Tongue (tissue), 2 donors: ENCODE data around the gene ATR. TPM values are rescaled to one million over a fixed set of nuclear protein-coding genes. Genes with fewer than 3 reads are reported as not detected.
"Not testable (repeated sequence)": the region's sequence is repeated elsewhere in the genome, so short reads cannot be mapped to it uniquely, and the experiment has no call there.

ENCODE experiments used
- DNase-seq: peaks from one replicate; pipeline ENCODE4 v3.0.0-alpha.2; 2015
- total RNA-seq: library from RNA; depleted of rRNA; stranded (reverse); fragments of >200 nt; gene quantifications from one replicate; pipeline ENCODE4 v1.2.3, GENCODE V29; 2014

Gene ATR
- 28.8 TPM for total RNA-seq

DNA sequence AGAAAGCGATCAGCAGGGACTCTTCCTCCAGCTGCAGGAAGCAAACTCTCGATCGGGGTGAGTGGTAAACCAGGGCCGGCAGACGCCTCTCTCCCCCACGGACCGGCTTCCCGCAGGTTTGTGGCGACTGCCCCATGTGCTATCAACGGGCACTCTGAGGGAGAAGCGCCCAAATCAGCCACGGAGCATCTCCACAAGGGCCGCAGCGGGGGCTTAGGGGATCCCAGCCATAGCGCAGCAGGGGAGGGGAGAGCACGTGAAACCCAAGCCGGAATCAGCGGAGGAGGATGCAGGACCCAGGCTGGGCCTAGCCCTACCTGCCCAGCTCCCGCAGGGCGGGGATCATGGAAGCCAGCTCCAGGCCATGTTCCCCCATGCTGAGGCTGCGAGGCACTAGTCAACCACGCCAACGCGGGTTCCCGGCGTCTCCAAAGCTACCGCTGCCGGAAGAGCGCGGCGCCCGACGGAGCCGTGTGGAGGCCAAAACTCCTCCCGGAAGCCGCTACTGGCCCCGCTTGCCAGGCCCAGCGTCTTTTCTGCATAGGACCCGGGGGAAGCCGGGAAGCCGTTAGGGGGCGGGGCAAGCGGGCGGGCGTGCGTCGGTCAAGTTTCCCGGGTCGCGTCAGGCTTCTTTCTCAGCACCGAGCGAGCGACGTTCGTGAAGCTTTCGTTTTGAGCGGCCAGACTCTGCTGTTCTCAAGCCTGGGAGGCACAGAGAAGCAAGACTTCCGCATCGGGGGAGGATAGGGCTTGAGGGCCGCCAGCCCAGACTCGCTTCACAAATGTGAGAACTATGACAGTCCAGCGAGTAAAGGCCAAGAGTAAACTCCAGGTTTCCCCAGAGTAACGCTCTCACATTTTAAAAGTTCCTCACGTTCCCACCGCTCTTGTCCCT is at the start of gene ATR:
Gene ATR, minus strand, starts transcription at position 405 of the 895 bp plus-strand sequence. Its CDS starts 29 bp downstream, at position 376.
- peak; percentile 99 for DNase-seq

DNA sequence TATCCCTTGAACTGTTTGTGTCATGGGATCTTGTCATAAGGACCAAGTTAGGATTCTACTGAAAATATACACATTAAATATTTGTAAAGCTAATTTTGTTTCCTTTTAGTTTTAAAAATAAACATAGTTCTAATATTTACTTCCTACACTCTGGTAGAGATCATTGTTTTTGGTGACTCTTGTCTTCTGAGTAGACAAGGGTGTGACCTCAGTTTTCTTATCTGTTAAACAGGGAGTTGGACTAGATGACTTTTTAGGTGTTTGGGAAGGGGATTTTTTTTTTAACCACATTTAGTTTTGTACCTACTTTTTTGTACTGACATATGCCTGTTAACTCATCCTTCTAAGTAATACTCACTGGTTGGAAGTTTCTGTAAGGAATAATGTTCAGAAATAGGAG is 48.4 kb upstream of the ATR start:
- no peak for DNase-seq

- no peak for DNase-seq
These were observed 46.6 kb upstream of the ATR start for GRCh38 chr3:142625153-142625440.

DNA sequence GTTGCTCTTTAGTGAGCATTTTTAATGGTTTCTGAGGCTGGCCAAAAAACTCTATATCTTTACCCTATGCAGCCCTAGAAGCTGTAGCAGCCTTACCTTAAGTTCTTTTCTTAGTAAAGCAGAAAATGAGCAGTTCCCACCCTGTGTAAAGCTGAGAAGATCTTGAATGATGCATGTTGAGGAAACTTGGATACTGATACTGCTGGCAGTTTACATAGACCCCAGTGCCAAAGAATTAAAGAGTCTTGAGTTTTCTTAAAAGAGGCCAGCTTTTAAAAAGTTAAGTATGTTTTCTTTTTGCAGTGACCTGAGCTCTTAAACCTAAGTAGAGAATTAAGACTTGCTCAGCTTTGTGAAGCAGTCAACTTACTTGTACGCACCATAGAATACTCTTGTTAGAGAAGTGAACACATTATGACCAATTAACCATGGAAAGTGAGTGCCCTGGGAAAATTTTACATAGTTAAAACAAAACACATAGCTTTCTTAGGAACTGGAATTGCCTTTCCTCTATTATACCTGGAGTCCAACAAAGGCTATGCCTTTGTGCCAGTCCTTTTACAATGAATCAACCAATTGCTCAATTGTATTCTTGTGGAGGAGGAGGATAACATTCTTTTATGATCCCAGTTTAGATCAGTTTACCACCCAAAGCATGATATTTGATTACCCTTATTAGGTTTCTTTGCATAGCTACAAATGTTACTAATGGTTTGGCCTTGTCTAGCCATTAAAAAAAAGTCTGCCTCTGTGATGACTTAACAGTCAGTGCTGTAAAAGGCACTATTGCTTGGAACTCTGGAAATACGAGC is 46.0 kb upstream of the ATR start:
- DNase-seq = peak; percentile 2

- no peak for DNase-seq
These were observed 44.7 kb upstream of the ATR start for GRCh38 chr3:142623194-142623593.

DNA sequence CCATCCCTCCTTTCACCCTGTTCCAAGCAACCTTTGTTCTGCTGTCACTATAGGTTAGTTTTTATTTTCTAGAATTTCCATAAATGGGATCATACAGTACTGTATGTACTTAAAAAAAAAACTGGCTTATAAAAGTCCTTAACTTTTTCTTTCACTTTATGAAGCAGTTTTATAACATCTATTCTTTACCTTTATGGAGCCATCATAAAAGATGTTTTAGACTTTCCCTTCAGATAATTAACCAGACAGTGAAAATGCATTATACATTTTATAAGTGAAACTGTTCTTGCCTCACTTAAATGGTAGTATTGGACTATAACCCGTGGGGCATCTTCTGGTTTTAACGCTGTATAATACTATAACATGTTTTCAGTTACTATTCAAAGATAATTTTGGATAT is 43.9 kb upstream of the ATR start:
- no peak for DNase-seq

DNA sequence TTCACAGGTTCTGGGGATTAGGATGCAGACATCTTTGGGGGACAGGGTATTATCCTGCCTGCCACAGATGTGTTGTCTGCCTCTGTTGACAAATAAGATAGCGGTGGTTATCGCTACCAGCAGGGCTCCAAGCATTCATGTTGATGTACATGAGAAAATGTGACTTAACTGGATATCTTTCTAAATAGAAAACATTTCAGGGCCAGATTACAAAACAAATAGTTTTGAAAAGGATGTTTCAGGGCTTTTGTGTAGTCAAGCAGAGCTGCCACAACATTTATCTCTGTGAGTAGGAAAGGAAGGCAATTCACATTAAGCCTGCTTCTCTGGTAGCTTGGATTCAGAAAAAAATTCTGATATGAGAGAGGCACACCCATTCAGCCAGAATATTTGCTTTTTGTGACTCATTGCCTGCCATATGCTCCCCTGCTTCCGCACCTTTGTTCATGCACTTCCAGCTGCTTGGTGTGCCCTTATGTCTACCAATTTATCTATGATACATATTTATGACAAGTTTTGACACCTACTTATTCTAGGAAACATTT is 40.5 kb upstream of the ATR start:
- no peak for DNase-seq

- no peak for DNase-seq
These were observed 36.6 kb upstream of the ATR start for GRCh38 chr3:142615171-142615570.

GRCh38 chr3:142614059-142614626 is 35.6 kb upstream of the ATR start:
- DNase-seq = no peak

GRCh38 chr3:142613491-142613890 is 35.0 kb upstream of the ATR start:
- DNase-seq = no peak

DNA sequence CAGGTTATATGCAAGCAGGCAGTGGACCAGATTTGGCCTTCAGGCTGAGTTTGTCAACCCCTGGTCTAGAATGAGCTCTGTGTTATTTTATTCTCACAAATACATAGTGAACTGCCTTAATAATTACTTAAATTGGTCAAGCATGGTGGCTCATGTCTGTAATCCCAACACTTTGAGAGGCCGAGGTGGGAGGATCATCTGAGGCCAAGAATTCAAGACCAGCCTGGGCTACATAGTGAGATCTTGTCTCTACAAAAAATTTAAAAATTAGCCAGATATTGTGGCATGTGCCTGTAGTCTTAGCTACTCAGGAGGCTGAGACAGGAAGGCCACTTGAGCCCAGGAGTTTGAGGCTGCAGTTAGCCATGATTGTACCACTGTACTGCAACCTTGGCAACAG is 32.7 kb upstream of the ATR start:
- DNase-seq = no peak

DNA sequence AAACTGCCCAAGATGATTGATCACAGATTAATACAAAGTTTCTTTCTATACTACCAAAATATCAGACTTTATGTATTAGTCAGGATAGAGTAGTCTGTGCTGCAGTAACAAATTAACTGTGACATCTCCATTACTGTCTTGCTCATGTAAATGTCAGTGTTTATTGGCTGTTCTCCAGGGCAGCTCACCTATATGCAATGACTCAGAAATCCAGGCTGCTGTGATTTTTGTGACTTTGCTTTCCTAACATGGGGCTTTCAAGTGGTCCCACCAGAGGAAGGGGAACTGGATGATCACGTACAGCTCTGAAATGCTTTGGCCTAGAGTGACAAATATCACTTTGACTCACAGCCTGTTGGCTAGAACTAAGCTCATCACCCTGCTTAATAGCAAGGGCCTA is 30.6 kb upstream of the ATR start:
- no peak for DNase-seq

DNA sequence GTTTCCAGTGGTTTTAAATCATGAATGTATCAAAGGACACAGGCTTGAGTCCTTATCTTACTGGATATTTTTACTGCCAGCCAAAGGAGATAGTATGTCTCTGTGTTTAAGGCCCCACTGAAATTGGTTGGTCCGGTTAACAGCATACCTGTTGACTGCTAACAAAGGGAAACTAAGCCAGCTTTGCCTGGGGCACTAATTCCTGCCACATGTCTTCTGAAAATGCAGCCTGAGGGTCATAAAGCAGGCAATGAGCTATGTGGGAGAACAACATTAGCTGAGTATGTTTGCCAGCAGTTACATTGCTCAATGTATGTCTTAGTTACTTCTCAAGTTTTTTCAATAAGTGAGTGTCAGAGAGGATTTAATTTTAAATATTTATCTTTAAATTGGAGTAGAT is 30.1 kb upstream of the ATR start:
- no peak for DNase-seq

DNA sequence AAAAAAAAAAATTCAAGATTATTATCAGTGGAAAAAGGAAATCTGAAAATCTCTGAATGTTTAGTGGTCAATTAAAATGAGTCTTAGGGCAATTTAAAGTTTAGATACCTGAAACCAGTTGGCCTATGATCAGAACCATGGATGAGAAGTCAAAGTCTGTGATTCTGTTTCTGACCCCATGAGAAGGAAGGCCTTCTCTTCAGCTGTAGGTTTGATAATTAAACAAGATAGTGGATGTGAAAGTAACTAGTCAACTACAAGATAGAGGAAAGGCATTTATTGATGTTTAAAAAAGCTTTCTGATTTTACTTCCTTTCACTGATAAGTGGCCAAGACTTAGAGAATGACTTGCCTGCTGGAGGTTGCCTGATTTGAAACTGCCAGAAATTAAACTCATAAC is 26.4 kb upstream of the ATR start:
- DNase-seq = no peak

GRCh38 chr3:142603386-142603705 is 24.8 kb upstream of the ATR start:
- DNase-seq = not testable (repeated sequence)

DNA sequence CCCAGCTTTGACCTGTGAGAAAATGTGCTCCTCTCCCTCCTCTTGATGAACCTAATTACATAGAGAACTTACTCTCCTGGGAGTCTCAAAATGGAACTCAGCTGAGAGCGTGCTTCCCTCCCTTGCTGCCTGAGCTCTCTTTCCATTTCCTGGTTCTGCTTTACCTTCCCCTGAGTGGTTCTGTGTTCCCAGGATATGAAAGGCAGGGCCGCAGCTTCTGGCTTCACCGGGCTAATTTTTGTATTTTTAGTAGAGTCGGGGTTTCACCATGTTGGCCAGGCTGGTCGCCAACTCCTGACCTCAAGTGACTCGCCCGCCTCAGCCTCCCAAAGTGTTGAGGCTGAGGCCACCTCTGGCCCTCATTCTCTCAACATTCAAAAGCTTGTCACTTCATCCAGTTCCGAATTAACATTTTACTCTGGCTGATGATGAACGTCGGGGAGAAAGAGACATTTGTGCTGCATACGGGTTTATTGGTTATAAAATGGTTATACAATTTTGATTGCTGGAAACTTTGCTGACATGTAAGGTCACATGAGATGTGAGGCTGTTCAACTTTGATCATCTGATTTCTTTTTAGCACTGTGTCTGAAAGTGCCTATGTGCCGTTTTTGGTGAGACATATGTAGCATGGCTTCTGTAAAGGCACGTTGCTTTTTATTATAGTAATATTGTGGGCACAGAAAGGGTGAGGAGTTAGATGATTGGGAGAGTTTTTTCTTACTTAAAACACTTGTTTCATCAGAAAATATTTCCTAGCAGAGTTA is 24.3 kb upstream of the ATR start:
- DNase-seq = no peak

DNA sequence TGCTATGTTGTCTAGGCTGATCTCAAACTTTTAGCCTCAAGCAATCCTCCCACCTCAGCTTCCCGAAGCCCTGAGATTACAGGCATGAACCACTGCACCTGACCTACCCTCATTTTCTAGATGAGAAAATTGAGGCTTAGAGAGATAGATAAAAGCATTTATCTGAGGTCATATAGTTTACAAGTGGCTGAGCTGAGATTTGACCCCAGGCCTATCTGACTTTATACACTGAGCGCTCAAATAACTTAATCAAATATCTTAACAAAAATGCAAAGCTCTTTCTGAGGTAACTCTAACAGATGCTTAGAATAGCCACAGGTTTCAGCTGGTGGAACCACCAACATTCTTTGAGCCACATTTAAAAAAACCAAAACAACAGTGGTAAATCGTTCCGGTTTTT is 23.2 kb upstream of the ATR start:
- no peak for DNase-seq

DNA sequence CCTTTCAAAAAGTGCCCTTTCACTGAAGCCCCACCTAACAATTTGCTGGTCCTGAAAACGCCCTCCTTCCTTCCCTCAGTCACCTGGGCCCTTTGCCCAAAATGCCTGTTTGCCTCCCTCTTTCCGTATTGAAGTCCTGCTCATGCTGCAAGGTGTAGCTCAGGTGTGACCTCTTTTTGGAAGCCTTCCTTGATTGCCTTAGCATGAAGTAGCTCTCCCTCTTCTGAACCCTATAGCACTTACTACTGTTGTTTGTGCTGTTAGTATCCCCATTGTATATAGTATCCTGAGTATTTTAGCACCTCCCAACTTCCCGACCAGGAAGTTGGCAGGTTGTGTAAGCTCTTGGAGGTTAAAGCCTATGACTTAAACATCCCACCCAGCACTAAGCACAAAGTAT is 19.4 kb upstream of the ATR start:
- no peak for DNase-seq

- no peak for DNase-seq
These were observed 18.2 kb upstream of the ATR start for GRCh38 chr3:142596726-142597088.

- DNase-seq = peak; percentile 84
These were observed 17.6 kb upstream of the ATR start, which contains the start of gene PLS1 for GRCh38 chr3:142595951-142596725. Gene PLS1, plus strand, starts transcription at chr3:142596393. Its CDS starts 67,845 bp downstream, at chr3:142664238.

- peak; percentile 13 for DNase-seq
These were observed 17.0 kb upstream of the ATR start for GRCh38 chr3:142595581-142595950.

DNA sequence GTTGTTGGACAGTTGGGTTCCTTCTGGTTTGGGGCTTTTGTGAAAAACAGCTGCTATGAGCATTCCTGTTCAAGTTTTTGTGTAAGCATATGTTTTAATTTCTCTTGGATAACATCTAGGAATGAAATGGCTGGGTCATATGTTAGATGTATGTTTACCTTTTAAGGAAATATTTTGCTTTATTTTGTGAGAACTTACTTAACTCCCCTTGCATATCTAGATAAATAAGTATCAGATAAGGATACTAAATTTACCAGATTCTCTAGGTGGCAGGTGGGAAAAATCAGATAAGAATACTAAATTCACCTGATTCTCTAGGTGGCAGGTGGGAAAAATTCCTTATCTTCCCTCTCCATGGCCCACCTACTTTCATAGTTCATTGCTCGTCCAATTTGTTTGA is 16.6 kb upstream of the ATR start:
- DNase-seq = no peak
